Activated T-helper 9 cell treated with anti-CD3 and anti-CD28 coated beads, Interleukin-2, amount 50 U/mL, for 16 hours (primary cell): ENCODE data around the gene EMID1.
A peak's percentile ranks its signal among the peaks of the same experiment; 100 is the strongest.

ENCODE experiments used
- DNase-seq: peaks from one replicate; pipeline ENCODE4 v3.0.0-alpha.2; 2020; ENCODE audit warnings: low read depth

The EMID1 gene

GRCh38 chr22:29205594-29206371 lies at the start of gene EMID1:
EMID1 (plus strand) TSS chr22:29205896; CDS start chr22:29206039, 143 bp downstream.
- no peak for DNase-seq

- no peak for DNase-seq
These were observed 49.7 kb upstream of the EMID1 start for GRCh38 chr22:29155966-29156365.

GRCh38 chr22:29156507-29156906 lies 49.2 kb upstream of the EMID1 start:
- no peak for DNase-seq

- no peak for DNase-seq
These were observed 47.7 kb upstream of the EMID1 start for GRCh38 chr22:29157759-29158535.

GRCh38 chr22:29158546-29158945 lies 47.1 kb upstream of the EMID1 start:
- DNase-seq = no peak

- no peak for DNase-seq
These were observed 41.9 kb upstream of the EMID1 start for GRCh38 chr22:29163808-29164207.

GRCh38 chr22:29165321-29166060 lies 40.2 kb upstream of the EMID1 start:
- DNase-seq = no peak

- DNase-seq = no peak
These were observed 39.5 kb upstream of the EMID1 start for GRCh38 chr22:29166180-29166579.

- DNase-seq = peak; percentile 9
These were observed 38.4 kb upstream of the EMID1 start for GRCh38 chr22:29167032-29167911.

- no peak for DNase-seq
These were observed 34.0 kb upstream of the EMID1 start for GRCh38 chr22:29171721-29172120.

GRCh38 chr22:29172216-29172615 lies 33.5 kb upstream of the EMID1 start:
- DNase-seq = no peak

GRCh38 chr22:29175312-29175835 lies 30.3 kb upstream of the EMID1 start:
- DNase-seq = no peak

GRCh38 chr22:29183971-29184848 lies 21.5 kb upstream of the EMID1 start:
- no peak for DNase-seq

GRCh38 chr22:29184849-29185490 lies 20.7 kb upstream of the EMID1 start:
- no peak for DNase-seq

- no peak for DNase-seq
These were observed 19.4 kb upstream of the EMID1 start for GRCh38 chr22:29186302-29186701.

- DNase-seq = no peak
These were observed 17.9 kb upstream of the EMID1 start for GRCh38 chr22:29187831-29188230.

GRCh38 chr22:29190051-29190450 lies 15.6 kb upstream of the EMID1 start:
- DNase-seq = no peak

GRCh38 chr22:29190918-29191317 lies 14.8 kb upstream of the EMID1 start:
- DNase-seq = no peak

GRCh38 chr22:29193021-29193420 lies 12.7 kb upstream of the EMID1 start:
- no peak for DNase-seq

GRCh38 chr22:29194184-29194583 lies 11.5 kb upstream of the EMID1 start:
- DNase-seq = no peak
